HepG2 (cell line): Measurements from ENCODE around the gene IKZF5. TPM values are rescaled to one million over a fixed set of nuclear protein-coding genes. Genes with fewer than 3 reads are reported as not detected.

Experiments
- ATAC-seq: fragments of 200-7000 bp; cut with Tn5 transposase; 3 replicates; pipeline ENCODE4 v1.9.1; 2020; ENCODE audit warnings: mild to moderate bottlenecking, moderate library complexity
- BruUV-seq: library from RNA; stranded (reverse); fragments of 400-500 nt; replicated peaks from 2 replicates; lab custom pipeline; 2021; lab: Mats Ljungman, UMichigan
- CTCF ChIA-PET: fragments of 300-600 bp; formaldehyde crosslinking; extraction: SDS; loops from one replicate; lab custom pipeline; 2021; ENCODE audit warnings: low total read pairs, inconsistent platforms, low intra/inter-chr PET ratio; lab: Yijun Ruan, JAX
- POLR2A ChIA-PET: fragments of 350-600 bp; sonication (Branson Sonifier 250); formaldehyde crosslinking; loops from one replicate; lab custom pipeline; 2020; ENCODE audit warnings: antibody characterized with exemption, inconsistent platforms; lab: Yijun Ruan, JAX
- DNase-seq: peaks from one replicate; pipeline ENCODE4 v3.0.0-alpha.2; 2015; ENCODE audit warnings: low spot score
- FAIRE-seq: peaks from 3 replicates; lab custom pipeline; 2011; peaks lifted over from hg19 to GRCh38; lab: Jason Lieb, UNC
- H2AFZ ChIP-seq: one replicate; pipeline ENCODE4 v1.6.1; 2011; ENCODE audit warnings: low read length, inconsistent platforms
- H3K27ac ChIP-seq: fragments of 300-600 bp; 3 replicates; pipeline ENCODE4 v1.8.0; 2011; ENCODE audit warnings: mixed run types, mild to moderate bottlenecking, mixed read lengths, low read length, inconsistent platforms; ENCODE audit not compliant: insufficient read depth; ENCODE audit errors: extremely low read length
- H3K27me3 ChIP-seq, 2 experiments: fragments of 200-600 bp in 1 of 2; 2 replicates in 1 of 2; 3 replicates in 1 of 2; pipeline versions ENCODE4 v1.6.0 to v1.8.0; 2011; ENCODE audit warnings: low read length in 2 of 2, mild to moderate bottlenecking in 2 of 2, moderate library complexity in 2 of 2, inconsistent platforms in 1 of 2; ENCODE audit not compliant: insufficient read depth in 2 of 2, control insufficient read depth in 1 of 2
- H3K36me3 ChIP-seq, 2 experiments: fragments of 200-600 bp in 1 of 2; replicated peaks in 1 of 2; 2 replicates in 1 of 2; 3 replicates in 1 of 2; pipeline versions ENCODE4 v1.5.1 to v1.8.0; 2011; ENCODE audit warnings: low read length in 2 of 2, inconsistent platforms in 1 of 2; ENCODE audit not compliant: insufficient read depth in 2 of 2, control insufficient read depth in 1 of 2
- H3K4me1 ChIP-seq: 2 replicates; pipeline ENCODE4 v1.5.1; 2012; ENCODE audit warnings: low read length, inconsistent platforms; ENCODE audit not compliant: insufficient read depth
- H3K4me2 ChIP-seq: 2 replicates; pipeline ENCODE4 v1.6.0; 2011; ENCODE audit warnings: low read depth, low read length, inconsistent platforms
- H3K4me3 ChIP-seq, 3 experiments: fragments of 200-600 bp in 1 of 3; sonication (generic), shearing (Covaris generic) in 1 of 3; replicated peaks in 1 of 3; 2 replicates each; pipeline ENCODE4 v1.5.1; 2011 to 2016; ENCODE audit warnings: low read length in 3 of 3, inconsistent platforms in 2 of 3, low read depth in 2 of 3, mild to moderate bottlenecking in 2 of 3, control low read depth in 1 of 3, mixed read lengths in 1 of 3; ENCODE audit not compliant: insufficient read depth in 1 of 3
- H3K79me2 ChIP-seq: one replicate; pipeline ENCODE4 v1.6.1; 2011; ENCODE audit warnings: low read length, inconsistent platforms; ENCODE audit not compliant: insufficient read depth
- H3K9ac ChIP-seq: 2 replicates; pipeline ENCODE4 v1.6.0; 2011; ENCODE audit warnings: mild to moderate bottlenecking, low read depth, low read length, inconsistent platforms; ENCODE audit not compliant: insufficient read depth
- H3K9me3 ChIP-seq: 2 replicates; pipeline ENCODE4 v1.5.1; 2012; ENCODE audit warnings: mild to moderate bottlenecking, low read length
- H4K20me1 ChIP-seq: 2 replicates; pipeline ENCODE4 v1.6.0; 2011; ENCODE audit warnings: inconsistent platforms, mild to moderate bottlenecking, low read length, moderate library complexity; ENCODE audit not compliant: insufficient read depth
- BRD4 ChIP-seq: sonication (generic); formaldehyde crosslinking; IDR thresholded peaks from 2 replicates; pipeline ENCODE4 v1.4.0; 2020; ENCODE audit warnings: missing genetic modification reagents
- FOXK2 ChIP-seq: fragments of 450-650 bp; IDR thresholded peaks from 2 replicates; pipeline ENCODE4 v1.6.1; 2016
- FOXM1 ChIP-seq: sonication (generic); formaldehyde crosslinking; IDR thresholded peaks from 2 replicates; pipeline ENCODE4 v1.5.0; 2020; ENCODE audit warnings: missing genetic modification reagents
- HMG20B ChIP-seq: conservative IDR thresholded peaks from 2 replicates; pipeline ENCODE4 v1.6.1; 2016; ENCODE audit warnings: missing genetic modification reagents, missing compliant biosample characterization
- HNF4A ChIP-seq: sonication (generic); formaldehyde crosslinking; IDR thresholded peaks from 2 replicates; pipeline ENCODE4 v1.4.0; 2020; ENCODE audit warnings: missing genetic modification reagents
- HNRNPK ChIP-seq: fragments of 200-400 bp; formaldehyde crosslinking; IDR thresholded peaks from 2 replicates; pipeline ENCODE4 v1.6.1; 2018; ENCODE audit warnings: low read length, low read depth, moderate library complexity, mild to moderate bottlenecking; ENCODE audit not compliant: poor library complexity, severe bottlenecking
- LCORL ChIP-seq, 2 experiments: fragments of 450-650 bp in 1 of 2; sonication (generic) in 1 of 2; formaldehyde crosslinking in 1 of 2; IDR thresholded peaks; 2 replicates each; pipeline versions ENCODE4 v1.5.0 to v1.6.1; 2017 to 2020; ENCODE audit warnings: antibody characterized with exemption in 1 of 2, missing genetic modification reagents in 1 of 2
- MAFK ChIP-seq, 2 experiments: IDR thresholded peaks in 1 of 2; conservative IDR thresholded peaks in 1 of 2; 2 replicates each; pipeline ENCODE4 v1.6.1; 2011; ENCODE audit warnings: improper control_type of control experiment in 2 of 2, low read length in 2 of 2
- NR2C2 ChIP-seq: sonication (generic); formaldehyde crosslinking; IDR thresholded peaks from 2 replicates; pipeline ENCODE4 v1.4.0; 2020; ENCODE audit warnings: missing genetic modification reagents, mild to moderate bottlenecking, moderate library complexity, borderline replicate concordance
- RFX1 ChIP-seq: fragments of 450-650 bp; IDR thresholded peaks from 2 replicates; pipeline ENCODE4 v1.6.1; 2017
- SMAD9 ChIP-seq: sonication (generic); formaldehyde crosslinking; IDR thresholded peaks from 2 replicates; pipeline ENCODE4 v1.5.1; 2020; ENCODE audit warnings: mild to moderate bottlenecking, missing genetic modification reagents
- SMC3 ChIP-seq: IDR thresholded peaks from 2 replicates; pipeline ENCODE4 v1.6.1; 2011; ENCODE audit warnings: low read length, improper control_type of control experiment
- SOX5 ChIP-seq: IDR thresholded peaks from 2 replicates; pipeline ENCODE4 v1.6.1; 2016; ENCODE audit warnings: borderline replicate concordance
- SUZ12 ChIP-seq: fragments of 150-350 bp; IDR thresholded peaks from 2 replicates; pipeline ENCODE4 v1.6.1; 2014; ENCODE audit warnings: low read depth, low read length
- ZFX ChIP-seq: sonication (generic); formaldehyde crosslinking; IDR thresholded peaks from 2 replicates; pipeline ENCODE4 v1.4.0; 2020; ENCODE audit warnings: mild to moderate bottlenecking, low read depth, missing genetic modification reagents, moderate library complexity
- ZNF274 ChIP-seq: sonication (generic); formaldehyde crosslinking; IDR thresholded peaks from 2 replicates; pipeline ENCODE4 v1.5.1; 2020; ENCODE audit warnings: mild to moderate bottlenecking, missing genetic modification reagents
- ZNF282 ChIP-seq: fragments of 450-650 bp; IDR thresholded peaks from 2 replicates; pipeline ENCODE4 v1.6.1; 2018; ENCODE audit not compliant: partially characterized antibody
- ZNF317 ChIP-seq: sonication (generic); formaldehyde crosslinking; IDR thresholded peaks from 2 replicates; pipeline ENCODE4 v1.5.0; 2020; ENCODE audit warnings: mild to moderate bottlenecking, missing genetic modification reagents
- ZNF333 ChIP-seq: sonication (generic); formaldehyde crosslinking; IDR thresholded peaks from 2 replicates; pipeline ENCODE4 v1.4.0; 2020; ENCODE audit warnings: mild to moderate bottlenecking, missing genetic modification reagents, borderline replicate concordance
- ZNF75D ChIP-seq: sonication (generic); formaldehyde crosslinking; IDR thresholded peaks from 2 replicates; pipeline ENCODE4 v1.8.1; 2023; ENCODE audit warnings: missing genetic modification reagents, mild to moderate bottlenecking, borderline replicate concordance
- ZSCAN31 ChIP-seq: sonication (generic); formaldehyde crosslinking; IDR thresholded peaks from 2 replicates; pipeline ENCODE4 v1.5.0; 2020; ENCODE audit warnings: low read depth, mild to moderate bottlenecking, missing genetic modification reagents
- WGBS: methylation state at CpG from one replicate; pipeline ENCODE4 v1.1.6; 2017; ENCODE audit warnings: low lambda C conversion rate; 5-methylcytosine and 5-hydroxymethylcytosine counted together
- in situ Hi-C: cut with HindIII; loops from 2 replicates; pipeline ENCODE4 v1.10.0; 2017; ENCODE audit warnings: low pct_unique_long_range_greater_than_20kb; ENCODE audit not compliant: extremely low pct_ligation_motif_present
- intact Hi-C: fragments of 100-400 bp; cut with micrococcal nuclease; formaldehyde crosslinking; loops from one replicate; pipeline ENCODE4 v1.10.0; 2022; ENCODE audit not compliant: unreplicated experiment
- polyA plus RNA-seq, 8 experiments: library from polyadenylated mRNA; depleted of rRNA in 3 of 8; stranded (reverse) in 7 of 8; unstranded in 1 of 8; fragments of >200 nt; fragmentation: Illumina TruSeq in 4 of 8; extraction: Trizol in 4 of 8; gene quantifications; 2 replicates each; pipeline versions ENCODE4 v1.2.1 to v1.2.3, GENCODE V29; 2011 to 2016; ENCODE audit warnings: low read depth in 4 of 8, missing spikeins in 1 of 8, mixed read lengths in 1 of 8; ENCODE audit not compliant: insufficient read depth in 1 of 8
- total RNA-seq, 5 experiments: library from RNA; depleted of rRNA; stranded (reverse); fragments of >200 nt; fragmentation: Illumina TruSeq; extraction: Trizol; gene quantifications; 2 replicates each; pipeline ENCODE4 v1.2.3, GENCODE V29; 2016; ENCODE audit warnings: low read depth in 1 of 5
- TF ChIP-seq, protein P1 (sequence below): sonication (generic); formaldehyde crosslinking; IDR thresholded peaks from 2 replicates; pipeline ENCODE4 v1.4.0; 2020; ENCODE audit warnings: missing genetic modification reagents
- TF ChIP-seq, protein P2 (sequence below): sonication (generic); formaldehyde crosslinking; conservative IDR thresholded peaks from 2 replicates; pipeline ENCODE4 v1.4.0; 2020; ENCODE audit warnings: missing genetic modification reagents
- TF ChIP-seq, protein P3 (sequence below): IDR thresholded peaks from 2 replicates; pipeline ENCODE4 v1.6.1; 2016; ENCODE audit warnings: missing compliant biosample characterization, missing genetic modification reagents, borderline replicate concordance

IKZF5 gene
- total and polyA plus RNA-seq, 2 of the 13 experiments (the other 11 are each of a cell fraction or from before 2014, with no cell fraction given), result 3.7 to 12.0 TPM

DNA sequence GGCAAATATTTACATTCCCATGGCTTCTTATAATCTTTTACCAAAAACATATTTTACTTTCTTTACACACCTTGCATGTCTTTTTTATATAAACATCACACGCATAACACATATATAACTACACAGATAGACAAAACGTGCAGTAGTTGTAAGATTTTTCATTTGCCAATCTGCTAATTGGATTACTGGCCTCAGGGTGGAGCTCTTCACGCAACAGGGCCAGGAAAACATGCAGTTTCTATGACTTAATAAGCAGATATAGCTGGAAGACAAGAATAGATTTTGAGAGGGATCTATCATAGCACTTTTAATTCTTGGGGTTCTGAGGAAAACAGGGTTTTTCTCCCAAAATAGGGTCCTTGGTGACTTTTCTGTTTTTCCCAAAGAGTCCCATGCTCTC, 12.9 kb upstream of the IKZF5 start:
- H3K9me3 ChIP-seq, result no peaks in the 10 kb centered on the region
- DNase-seq, result peak; percentile 36
- peaks cover 96% of the 10 kb centered on the region for H3K4me1 ChIP-seq
- H3K27ac ChIP-seq, result peak overlapping the region; percentile 87
- WGBS, result 7% methylated on average over 3 of the region's 3 CpGs
- peak overlapping the region in 2 of 3 experiments; percentile 22 to 33; a peak in 2 of 6 replicates for H3K4me3 ChIP-seq
- BruUV-seq, result no TSS peak
- ChIA-PET POLR2A (interaction anchor here (1.7 to 6.5 kb wide), 5 partner anchors 10 to 133 kb away, joined by 5 to 131 read pairs (median 17); partner anchors contain the start of genes ACADSB, BUB3, IKZF5 and PSTK), CTCF (no interaction called here)
- no peak overlapping the region for H2AFZ ChIP-seq
- no peaks in the 10 kb centered on the region for H4K20me1 ChIP-seq
- in situ Hi-C loops (no loop called here), intact Hi-C loops (loop anchor here (2.0 kb wide), 1 partner anchor 13 kb away; no protein-coding TSS in a partner anchor)
- FAIRE-seq, result no peak
- peak overlapping the region; percentile 66 for H3K4me2 ChIP-seq
- peaks cover 0 to 2% of the 10 kb centered on the region in 2 experiments; a peak in 2 of 5 replicates for H3K36me3 ChIP-seq
- ATAC-seq, result no peak
- peak overlapping the region; percentile 25 for H3K9ac ChIP-seq
- H3K79me2 ChIP-seq, result peaks cover 63% of the 10 kb centered on the region
- H3K27me3 ChIP-seq, result no peaks in the 10 kb centered on the region
- TF ChIP-seq ZFX (no peak), FOXK2 (no peak), MAFK (conservative IDR thresholded peaks at IDR 0.05 in 1 of 2, IDR thresholded peaks at IDR 0.05 in 1 of 2; ENCODE audit: low read length in 2 of 2) (no peak), ZSCAN31 (CRISPR knock-in tag) (no peak), HNF4A (CRISPR knock-in tag) (no peak), BRD4 (no peak), ZNF333 (no peak), ZNF317 (CRISPR knock-in tag) (no peak), FOXM1 (CRISPR knock-in tag) (no peak), ZNF282 (no peak), SOX5 (CRISPR knock-in tag) (no peak), SMAD9 (CRISPR knock-in tag) (no peak), RFX1 (no peak), NR2C2 (CRISPR knock-in tag) (no peak), HMG20B (CRISPR knock-in tag) (no peak), HNRNPK (no peak), SMC3 (peak; percentile 28; the same call in 1 of the 2 replicates), ZNF75D (CRISPR knock-in tag) (no peak), LCORL (IDR thresholded peaks at IDR 0.05) (no peak), LCORL (CRISPR knock-in tag; IDR thresholded peaks at IDR 0.05) (no peak), ZNF274 (CRISPR knock-in tag) (no peak), SUZ12 (no peak)
- TF ChIP-seq, protein P1, sequence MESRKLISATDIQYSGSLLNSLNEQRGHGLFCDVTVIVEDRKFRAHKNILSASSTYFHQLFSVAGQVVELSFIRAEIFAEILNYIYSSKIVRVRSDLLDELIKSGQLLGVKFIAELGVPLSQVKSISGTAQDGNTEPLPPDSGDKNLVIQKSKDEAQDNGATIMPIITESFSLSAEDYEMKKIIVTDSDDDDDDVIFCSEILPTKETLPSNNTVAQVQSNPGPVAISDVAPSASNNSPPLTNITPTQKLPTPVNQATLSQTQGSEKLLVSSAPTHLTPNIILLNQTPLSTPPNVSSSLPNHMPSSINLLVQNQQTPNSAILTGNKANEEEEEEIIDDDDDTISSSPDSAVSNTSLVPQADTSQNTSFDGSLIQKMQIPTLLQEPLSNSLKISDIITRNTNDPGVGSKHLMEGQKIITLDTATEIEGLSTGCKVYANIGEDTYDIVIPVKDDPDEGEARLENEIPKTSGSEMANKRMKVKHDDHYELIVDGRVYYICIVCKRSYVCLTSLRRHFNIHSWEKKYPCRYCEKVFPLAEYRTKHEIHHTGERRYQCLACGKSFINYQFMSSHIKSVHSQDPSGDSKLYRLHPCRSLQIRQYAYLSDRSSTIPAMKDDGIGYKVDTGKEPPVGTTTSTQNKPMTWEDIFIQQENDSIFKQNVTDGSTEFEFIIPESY, result no peak
- TF ChIP-seq, protein P2, sequence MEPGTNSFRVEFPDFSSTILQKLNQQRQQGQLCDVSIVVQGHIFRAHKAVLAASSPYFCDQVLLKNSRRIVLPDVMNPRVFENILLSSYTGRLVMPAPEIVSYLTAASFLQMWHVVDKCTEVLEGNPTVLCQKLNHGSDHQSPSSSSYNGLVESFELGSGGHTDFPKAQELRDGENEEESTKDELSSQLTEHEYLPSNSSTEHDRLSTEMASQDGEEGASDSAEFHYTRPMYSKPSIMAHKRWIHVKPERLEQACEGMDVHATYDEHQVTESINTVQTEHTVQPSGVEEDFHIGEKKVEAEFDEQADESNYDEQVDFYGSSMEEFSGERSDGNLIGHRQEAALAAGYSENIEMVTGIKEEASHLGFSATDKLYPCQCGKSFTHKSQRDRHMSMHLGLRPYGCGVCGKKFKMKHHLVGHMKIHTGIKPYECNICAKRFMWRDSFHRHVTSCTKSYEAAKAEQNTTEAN, result 0 out of 2 replicates have a peak, but pooled peaks have one; percentile 11
- TF ChIP-seq, protein P3, sequence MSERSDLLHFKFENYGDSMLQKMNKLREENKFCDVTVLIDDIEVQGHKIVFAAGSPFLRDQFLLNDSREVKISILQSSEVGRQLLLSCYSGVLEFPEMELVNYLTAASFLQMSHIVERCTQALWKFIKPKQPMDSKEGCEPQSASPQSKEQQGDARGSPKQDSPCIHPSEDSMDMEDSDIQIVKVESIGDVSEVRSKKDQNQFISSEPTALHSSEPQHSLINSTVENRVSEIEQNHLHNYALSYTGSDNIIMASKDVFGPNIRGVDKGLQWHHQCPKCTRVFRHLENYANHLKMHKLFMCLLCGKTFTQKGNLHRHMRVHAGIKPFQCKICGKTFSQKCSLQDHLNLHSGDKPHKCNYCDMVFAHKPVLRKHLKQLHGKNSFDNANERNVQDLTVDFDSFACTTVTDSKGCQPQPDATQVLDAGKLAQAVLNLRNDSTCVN (CRISPR knock-in tag), result no peak
